Measurements from ENCODE around the gene TECPR1.

The TECPR1 gene

GRCh38 chr7:98214811-98215321, 37.2 kb downstream of the TECPR1 start:
- Histone ChIP-seq H3K27ac (replicated peaks; ENCODE audit: low read length) (no peak overlapping the region), H3K27me3 (ENCODE audit: control insufficient read depth in 3 of 3, insufficient read depth in 3 of 3, low read depth in 1 of 3, low read length in 3 of 3) (no peaks in the 10 kb centered on the region), H3K14ac (ENCODE audit: low read length) (peak overlapping the region; percentile 38), H3K4me1 (ENCODE audit: control insufficient read depth in 2 of 2, insufficient read depth in 1 of 2, low read depth in 1 of 2, low read length in 2 of 2) (peaks cover 3 to 14% of the 10 kb centered on the region in 2 donors), H2BK5ac (ENCODE audit: low read length) (no peak overlapping the region), H3K18ac (ENCODE audit: low read length) (peak overlapping the region; percentile 80), H3K9ac (ENCODE audit: low read depth, low read length, poor library complexity) (peak overlapping the region; percentile 21), H2BK120ac (ENCODE audit: low read depth, low read length) (peak overlapping the region; percentile 8), H3K9me3 (replicated peaks in 1 of 2; ENCODE audit: control insufficient read depth in 2 of 2, insufficient read depth in 1 of 2, low read depth in 1 of 2, low read length in 2 of 2) (no peaks in the 10 kb centered on the region), H2BK15ac (ENCODE audit: low read length) (no peak overlapping the region), H4K8ac (ENCODE audit: low read depth, low read length) (no peak overlapping the region), H3K4me2 (ENCODE audit: insufficient read depth, low read length, poor library complexity, severe bottlenecking) (no peak overlapping the region), H4K91ac (ENCODE audit: low read depth, low read length, poor library complexity) (no peak overlapping the region), H3K4me3 (ENCODE audit: low read length in 2 of 2) (no peak overlapping the region), H2AFZ (ENCODE audit: low read length) (no peak overlapping the region), H3K36me3 (replicated peaks in 1 of 2; ENCODE audit: control insufficient read depth in 2 of 2, insufficient read depth in 2 of 2, low read length in 2 of 2) (peaks cover 0 to 6% of the 10 kb centered on the region in 2 donors), H3K4ac (ENCODE audit: low read length) (no peak overlapping the region), H2AK5ac (ENCODE audit: low read depth, low read length) (peak overlapping the region; percentile 97), H3K23ac (ENCODE audit: low read depth, low read length, poor library complexity) (peak overlapping the region; percentile 80), H3K79me1 (ENCODE audit: low read depth, low read length) (peaks cover 5% of the 10 kb centered on the region), H2BK12ac (ENCODE audit: low read length) (no peak overlapping the region)
- no peak for DNase-seq (ENCODE audit: low spot score)
- WGBS, 2 donors (ENCODE audit: extremely low coverage in 2 of 2, insufficient read length in 2 of 2, insufficient replicate concordance in 1 of 2): no CpG with 5 or more reads among the region's 27 CpGs

- no CpG with 5 or more reads among the region's 25 CpGs for WGBS, 2 donors (ENCODE audit: extremely low coverage in 2 of 2, insufficient read length in 2 of 2, insufficient replicate concordance in 1 of 2)
- Histone ChIP-seq H3K9me3 (replicated peaks in 1 of 2; ENCODE audit: control insufficient read depth in 2 of 2, insufficient read depth in 1 of 2, low read depth in 1 of 2, low read length in 2 of 2) (no peaks in the 10 kb centered on the region), H2BK12ac (ENCODE audit: low read length) (peak overlapping the region; percentile 7), H4K91ac (ENCODE audit: low read depth, low read length, poor library complexity) (no peak overlapping the region), H4K8ac (ENCODE audit: low read depth, low read length) (no peak overlapping the region), H3K79me1 (ENCODE audit: low read depth, low read length) (peaks cover 5% of the 10 kb centered on the region), H3K23ac (ENCODE audit: low read depth, low read length, poor library complexity) (no peak overlapping the region), H3K4me1 (ENCODE audit: control insufficient read depth in 2 of 2, insufficient read depth in 1 of 2, low read depth in 1 of 2, low read length in 2 of 2) (peaks cover 3 to 14% of the 10 kb centered on the region in 2 donors), H2BK120ac (ENCODE audit: low read depth, low read length) (peak overlapping the region; percentile 8), H3K4ac (ENCODE audit: low read length) (peak overlapping the region; percentile 76), H3K36me3 (replicated peaks in 1 of 2; ENCODE audit: control insufficient read depth in 2 of 2, insufficient read depth in 2 of 2, low read length in 2 of 2) (peaks cover 0 to 7% of the 10 kb centered on the region in 2 donors), H3K4me3 (ENCODE audit: low read length in 2 of 2) (no peak overlapping the region), H2BK15ac (ENCODE audit: low read length) (peak overlapping the region; percentile 58), H3K27ac (replicated peaks; ENCODE audit: low read length) (no peak overlapping the region), H3K4me2 (ENCODE audit: insufficient read depth, low read length, poor library complexity, severe bottlenecking) (no peak overlapping the region), H3K27me3 (ENCODE audit: control insufficient read depth in 3 of 3, insufficient read depth in 3 of 3, low read depth in 1 of 3, low read length in 3 of 3) (no peaks in the 10 kb centered on the region), H2AFZ (ENCODE audit: low read length) (no peak overlapping the region), H3K9ac (ENCODE audit: low read depth, low read length, poor library complexity) (peak overlapping the region; percentile 21), H3K18ac (ENCODE audit: low read length) (peak overlapping the region; percentile 80), H3K14ac (ENCODE audit: low read length) (peak overlapping the region; percentile 82), H2AK5ac (ENCODE audit: low read depth, low read length) (peak overlapping the region; percentile 97), H2BK5ac (ENCODE audit: low read length) (no peak overlapping the region)
- DNase-seq (ENCODE audit: low spot score): no peak
Measured at GRCh38 chr7:98213888-98214810, 37.9 kb downstream of the TECPR1 start.

DNA sequence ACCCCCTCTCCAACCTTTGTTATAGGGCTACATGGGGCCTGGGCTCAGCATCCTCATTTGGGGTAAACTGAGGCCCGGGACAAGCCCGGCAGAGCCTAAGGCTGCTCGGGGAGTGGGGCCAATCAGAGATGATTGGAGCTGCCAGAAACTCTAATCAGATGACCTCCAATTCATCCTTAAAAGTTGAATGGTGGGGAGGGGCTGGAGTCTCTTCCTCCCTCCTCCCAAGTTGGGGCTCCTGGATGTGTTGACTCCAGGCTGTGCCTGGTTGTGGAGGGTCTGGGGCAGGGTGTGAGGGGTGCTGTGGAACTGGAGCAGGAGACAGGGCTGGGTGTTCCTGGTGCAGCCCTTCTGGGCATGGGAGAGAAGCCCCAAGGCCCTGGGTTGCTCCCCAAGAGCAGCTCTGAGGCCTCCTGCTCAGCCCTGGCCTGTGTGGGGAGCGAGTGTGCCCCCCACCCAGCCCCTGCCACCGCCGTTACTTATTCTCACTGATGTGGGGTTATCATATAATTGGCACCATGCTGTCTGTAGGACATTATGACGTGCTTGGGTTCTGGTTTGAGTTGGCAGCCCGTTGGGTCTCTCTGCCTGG, 38.6 kb downstream of the TECPR1 start:
- WGBS, 2 donors (ENCODE audit: extremely low coverage in 2 of 2, insufficient read length in 2 of 2, insufficient replicate concordance in 1 of 2): no CpG with 5 or more reads among the region's 8 CpGs
- Histone ChIP-seq H3K18ac (ENCODE audit: low read length) (peak overlapping the region; percentile 57), H3K9ac (ENCODE audit: low read depth, low read length, poor library complexity) (no peak overlapping the region), H2BK120ac (ENCODE audit: low read depth, low read length) (peak overlapping the region; percentile 1), H3K23ac (ENCODE audit: low read depth, low read length, poor library complexity) (no peak overlapping the region), H2BK12ac (ENCODE audit: low read length) (peak overlapping the region; percentile 7), H4K8ac (ENCODE audit: low read depth, low read length) (no peak overlapping the region), H2BK5ac (ENCODE audit: low read length) (no peak overlapping the region), H3K4ac (ENCODE audit: low read length) (no peak overlapping the region), H2AK5ac (ENCODE audit: low read depth, low read length) (peak overlapping the region; percentile 97), H3K4me1 (ENCODE audit: control insufficient read depth in 2 of 2, insufficient read depth in 1 of 2, low read depth in 1 of 2, low read length in 2 of 2) (peaks cover 3 to 14% of the 10 kb centered on the region in 2 donors), H3K4me2 (ENCODE audit: insufficient read depth, low read length, poor library complexity, severe bottlenecking) (no peak overlapping the region), H3K36me3 (replicated peaks in 1 of 2; ENCODE audit: control insufficient read depth in 2 of 2, insufficient read depth in 2 of 2, low read length in 2 of 2) (peaks cover 0 to 15% of the 10 kb centered on the region in 2 donors), H2AFZ (ENCODE audit: low read length) (no peak overlapping the region), H2BK15ac (ENCODE audit: low read length) (no peak overlapping the region), H3K27ac (replicated peaks; ENCODE audit: low read length) (no peak overlapping the region), H4K91ac (ENCODE audit: low read depth, low read length, poor library complexity) (no peak overlapping the region), H3K14ac (ENCODE audit: low read length) (peak overlapping the region; percentile 82), H3K9me3 (replicated peaks in 1 of 2; ENCODE audit: control insufficient read depth in 2 of 2, insufficient read depth in 1 of 2, low read depth in 1 of 2, low read length in 2 of 2) (no peaks in the 10 kb centered on the region), H3K27me3 (ENCODE audit: control insufficient read depth in 3 of 3, insufficient read depth in 3 of 3, low read depth in 1 of 3, low read length in 3 of 3) (no peaks in the 10 kb centered on the region), H3K4me3 (ENCODE audit: low read length in 2 of 2) (no peak overlapping the region), H3K79me1 (ENCODE audit: low read depth, low read length) (peaks cover 5% of the 10 kb centered on the region)
- DNase-seq (ENCODE audit: low spot score): no peak

GRCh38 chr7:98212532-98213041, 39.4 kb downstream of the TECPR1 start:
- H3K18ac ChIP-seq (ENCODE audit: low read length): peak overlapping the region; percentile 77
- H2BK15ac ChIP-seq (ENCODE audit: low read length): no peak overlapping the region
- no peak for DNase-seq (ENCODE audit: low spot score)
- no peaks in the 10 kb centered on the region for H3K27me3 ChIP-seq (ENCODE audit: control insufficient read depth in 3 of 3, insufficient read depth in 3 of 3, low read depth in 1 of 3, low read length in 3 of 3)
- no CpG with 5 or more reads among the region's 30 CpGs for WGBS, 2 donors (ENCODE audit: extremely low coverage in 2 of 2, insufficient read length in 2 of 2, insufficient replicate concordance in 1 of 2)
- H3K4me1 ChIP-seq (ENCODE audit: control insufficient read depth in 2 of 2, insufficient read depth in 1 of 2, low read depth in 1 of 2, low read length in 2 of 2): peaks cover 0 to 8% of the 10 kb centered on the region in 2 donors
- no peak overlapping the region for H4K91ac ChIP-seq (ENCODE audit: low read depth, low read length, poor library complexity)
- H2BK120ac ChIP-seq (ENCODE audit: low read depth, low read length): peak overlapping the region; percentile 87
- H3K14ac ChIP-seq (ENCODE audit: low read length): no peak overlapping the region
- no peak overlapping the region for H3K27ac ChIP-seq (replicated peaks; ENCODE audit: low read length)
- no peak overlapping the region for H3K4me2 ChIP-seq (ENCODE audit: insufficient read depth, low read length, poor library complexity, severe bottlenecking)
- no peak overlapping the region for H3K4ac ChIP-seq (ENCODE audit: low read length)
- H3K9ac ChIP-seq (ENCODE audit: low read depth, low read length, poor library complexity): no peak overlapping the region
- no peaks in the 10 kb centered on the region for H3K9me3 ChIP-seq (replicated peaks in 1 of 2; ENCODE audit: control insufficient read depth in 2 of 2, insufficient read depth in 1 of 2, low read depth in 1 of 2, low read length in 2 of 2)
- H3K23ac ChIP-seq (ENCODE audit: low read depth, low read length, poor library complexity): no peak overlapping the region
- peak overlapping the region; percentile 75 for H2BK5ac ChIP-seq (ENCODE audit: low read length)
- H2AK5ac ChIP-seq (ENCODE audit: low read depth, low read length): peak overlapping the region; percentile 99
- H3K4me3 ChIP-seq (ENCODE audit: low read length in 2 of 2): no peak overlapping the region
- H2AFZ ChIP-seq (ENCODE audit: low read length): no peak overlapping the region
- no peak overlapping the region for H4K8ac ChIP-seq (ENCODE audit: low read depth, low read length)
- peaks cover 5% of the 10 kb centered on the region for H3K79me1 ChIP-seq (ENCODE audit: low read depth, low read length)
- H2BK12ac ChIP-seq (ENCODE audit: low read length): peak overlapping the region; percentile 1
- H3K36me3 ChIP-seq (replicated peaks in 1 of 2; ENCODE audit: control insufficient read depth in 2 of 2, insufficient read depth in 2 of 2, low read length in 2 of 2): peaks cover 0 to 14% of the 10 kb centered on the region in 2 donors

Data from neuronal stem cell (in vitro differentiated cells).